ENCODE results near the gene MROH2A.

Gene MROH2A

DNA sequence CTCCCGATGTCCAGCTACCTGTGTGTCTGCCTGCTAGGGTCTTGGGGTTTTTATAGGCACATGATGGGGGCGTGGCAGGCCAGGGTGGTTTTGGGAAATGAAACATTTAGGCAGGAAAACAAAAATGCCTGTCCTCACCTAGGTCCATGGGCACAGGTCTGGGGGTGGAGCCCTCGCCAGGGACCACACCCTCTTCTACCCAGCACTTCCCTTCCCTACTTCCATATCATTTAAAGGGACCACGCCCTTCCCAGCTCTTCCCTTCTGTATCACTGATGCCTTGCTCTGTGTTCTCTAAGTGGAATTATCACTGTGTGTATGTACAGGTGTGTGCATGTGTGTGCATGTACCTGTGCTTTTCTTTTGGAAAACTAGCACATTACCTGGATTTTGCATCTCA is 11.7 kb upstream of the MROH2A start:
- DNase-seq: no peak

DNA sequence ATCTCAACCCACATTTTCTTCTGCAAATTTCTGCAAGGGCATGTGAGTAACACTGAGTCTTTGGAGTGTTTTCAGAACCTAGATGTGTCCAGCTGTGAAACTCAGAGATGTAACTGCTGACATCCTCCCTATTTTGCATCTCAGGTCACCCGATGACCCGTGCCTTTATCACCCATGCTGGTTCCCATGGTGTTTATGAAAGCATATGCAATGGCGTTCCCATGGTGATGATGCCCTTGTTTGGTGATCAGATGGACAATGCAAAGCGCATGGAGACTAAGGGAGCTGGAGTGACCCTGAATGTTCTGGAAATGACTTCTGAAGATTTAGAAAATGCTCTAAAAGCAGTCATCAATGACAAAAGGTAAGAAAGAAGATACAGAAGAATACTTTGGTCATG is 10.1 kb upstream of the MROH2A start:
- no peak for DNase-seq

DNA sequence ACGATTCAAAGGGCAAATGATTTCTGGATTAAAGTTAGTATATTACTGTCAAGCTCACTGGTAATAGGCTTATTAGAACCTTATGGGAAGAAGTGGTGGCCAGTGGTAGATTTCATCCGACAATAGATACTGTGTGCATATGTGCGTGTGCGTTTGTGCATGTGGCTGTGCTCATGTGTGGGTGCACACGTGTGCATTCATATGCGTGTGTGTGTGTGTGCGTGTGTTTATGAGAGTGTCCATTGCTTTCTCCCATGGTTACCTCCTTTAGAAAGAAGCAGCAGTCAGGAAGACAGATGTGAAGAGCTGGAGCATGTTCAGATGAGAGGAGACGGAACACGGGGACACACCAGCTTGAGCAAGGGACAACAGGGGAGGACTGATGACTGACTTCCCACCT is 8.9 kb upstream of the MROH2A start:
- DNase-seq: no peak

DNA sequence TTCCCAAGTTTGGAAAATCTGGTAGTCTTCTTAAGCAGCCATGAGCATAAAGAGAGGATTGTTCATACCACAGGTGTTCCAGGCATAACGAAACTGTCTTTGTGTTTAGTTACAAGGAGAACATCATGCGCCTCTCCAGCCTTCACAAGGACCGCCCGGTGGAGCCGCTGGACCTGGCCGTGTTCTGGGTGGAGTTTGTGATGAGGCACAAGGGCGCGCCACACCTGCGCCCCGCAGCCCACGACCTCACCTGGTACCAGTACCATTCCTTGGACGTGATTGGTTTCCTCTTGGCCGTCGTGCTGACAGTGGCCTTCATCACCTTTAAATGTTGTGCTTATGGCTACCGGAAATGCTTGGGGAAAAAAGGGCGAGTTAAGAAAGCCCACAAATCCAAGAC is 6.0 kb upstream of the MROH2A start:
- no peak for DNase-seq

DNA sequence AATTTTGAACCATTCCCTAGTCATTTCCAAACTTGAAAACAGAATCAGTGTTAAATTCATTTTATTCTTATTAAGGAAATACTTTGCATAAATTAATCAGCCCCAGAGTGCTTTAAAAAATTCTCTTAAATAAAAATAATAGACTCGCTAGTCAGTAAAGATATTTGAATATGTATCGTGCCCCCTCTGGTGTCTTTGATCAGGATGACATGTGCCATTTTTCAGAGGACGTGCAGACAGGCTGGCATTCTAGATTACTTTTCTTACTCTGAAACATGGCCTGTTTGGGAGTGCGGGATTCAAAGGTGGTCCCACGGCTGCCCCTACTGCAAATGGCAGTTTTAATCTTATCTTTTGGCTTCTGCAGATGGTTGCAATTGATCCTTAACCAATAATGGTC is 5.5 kb upstream of the MROH2A start:
- DNase-seq: no peak

DNA sequence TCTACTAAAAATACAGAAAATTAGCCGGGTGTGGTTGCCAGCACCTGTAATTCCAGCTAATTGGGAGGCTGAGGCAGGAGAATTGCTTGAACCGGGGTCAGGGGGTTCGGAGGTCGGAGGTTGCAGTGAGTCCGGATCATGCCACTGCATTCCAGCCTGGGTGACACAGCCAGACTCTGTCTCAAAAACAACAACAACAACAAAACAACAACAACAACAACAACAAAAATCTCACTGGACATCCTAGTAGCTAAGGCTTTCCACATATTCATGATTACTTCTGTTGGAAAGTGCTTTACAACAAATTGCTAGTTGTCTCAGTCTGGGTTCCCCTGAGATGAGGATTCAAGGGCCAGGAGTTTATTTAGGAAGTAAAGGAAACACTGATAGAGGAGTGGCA is 4.3 kb upstream of the MROH2A start:
- no peak for DNase-seq

DNA sequence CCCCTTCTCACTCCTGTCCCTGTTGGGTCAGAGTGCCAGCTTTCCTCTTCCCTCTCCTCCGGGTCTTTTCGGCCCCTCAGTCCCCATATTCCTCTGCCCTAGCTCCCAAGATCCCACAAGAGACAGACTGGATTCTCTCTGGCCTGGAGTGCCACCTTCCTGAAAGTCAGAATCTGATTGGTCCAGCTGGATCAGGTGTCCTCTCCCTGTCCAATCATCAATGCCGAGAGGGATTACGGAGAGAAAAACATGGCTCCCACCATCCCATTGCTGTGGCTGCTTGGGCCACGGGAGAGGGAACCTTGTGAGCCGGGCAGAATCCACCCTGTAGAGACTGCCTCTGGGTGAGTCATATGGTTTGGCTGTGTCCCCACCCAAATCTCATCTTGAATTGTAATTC is 2.7 kb upstream of the MROH2A start:
- no peak for DNase-seq

DNA sequence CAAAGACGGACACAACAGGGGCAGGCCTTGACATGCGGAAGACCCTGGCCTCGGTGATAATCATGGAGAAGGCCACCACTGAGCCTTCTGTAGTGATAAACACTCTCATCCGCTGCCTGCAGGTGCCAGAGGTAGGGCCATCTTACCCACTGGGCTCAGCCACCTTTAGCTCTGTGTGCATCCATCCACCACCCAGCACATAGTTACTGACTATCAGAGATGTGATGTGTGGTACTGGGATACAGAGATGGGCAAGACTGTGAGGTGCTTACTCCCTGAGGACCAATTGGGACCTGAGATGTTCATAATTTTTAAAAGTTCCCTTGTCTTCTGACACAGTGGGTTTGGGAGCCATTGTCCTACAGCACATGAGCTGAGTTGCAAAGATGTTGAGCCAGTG is 1.6 kb downstream of the MROH2A start:
- no peak for DNase-seq

DNA sequence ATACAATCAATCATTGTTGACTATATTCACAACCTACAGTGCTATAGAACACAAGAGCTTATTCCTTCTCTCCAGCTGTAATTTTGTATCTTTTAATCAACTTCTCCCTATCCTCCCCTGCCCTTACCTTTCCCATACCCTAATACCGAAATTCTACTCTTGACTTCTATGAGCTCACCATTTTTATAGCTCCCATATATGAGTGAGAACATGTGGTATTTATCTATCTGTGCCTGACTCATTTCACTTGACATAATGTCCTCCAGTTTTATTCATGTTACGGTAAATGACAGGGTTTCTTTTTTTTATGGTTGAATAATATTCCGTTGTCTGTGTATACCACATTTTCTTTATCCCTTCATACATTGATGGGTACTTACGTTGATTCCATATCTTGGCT is 2.6 kb downstream of the MROH2A start:
- no peak for DNase-seq

DNA sequence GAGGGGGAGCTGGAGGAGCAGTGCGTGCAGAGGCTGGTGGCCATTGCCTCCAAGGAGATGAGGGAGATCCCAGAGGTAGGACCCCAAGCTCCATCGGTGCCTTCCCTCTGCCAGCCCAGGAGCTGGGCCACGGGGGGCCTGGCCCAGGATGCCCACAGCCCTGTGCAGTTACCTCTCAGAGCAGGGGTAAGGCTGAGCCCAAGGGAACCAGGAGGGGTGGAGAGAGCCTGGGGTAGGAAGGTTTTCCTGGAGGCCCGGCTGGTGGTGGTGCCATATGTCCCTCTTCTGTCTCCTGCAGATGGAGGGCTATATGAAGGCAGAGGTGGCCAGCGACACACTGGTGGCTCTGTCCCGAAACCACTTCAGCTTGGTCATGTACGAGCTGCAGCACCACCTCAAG is 11.4 kb downstream of the MROH2A start:
- no peak for DNase-seq

DNA sequence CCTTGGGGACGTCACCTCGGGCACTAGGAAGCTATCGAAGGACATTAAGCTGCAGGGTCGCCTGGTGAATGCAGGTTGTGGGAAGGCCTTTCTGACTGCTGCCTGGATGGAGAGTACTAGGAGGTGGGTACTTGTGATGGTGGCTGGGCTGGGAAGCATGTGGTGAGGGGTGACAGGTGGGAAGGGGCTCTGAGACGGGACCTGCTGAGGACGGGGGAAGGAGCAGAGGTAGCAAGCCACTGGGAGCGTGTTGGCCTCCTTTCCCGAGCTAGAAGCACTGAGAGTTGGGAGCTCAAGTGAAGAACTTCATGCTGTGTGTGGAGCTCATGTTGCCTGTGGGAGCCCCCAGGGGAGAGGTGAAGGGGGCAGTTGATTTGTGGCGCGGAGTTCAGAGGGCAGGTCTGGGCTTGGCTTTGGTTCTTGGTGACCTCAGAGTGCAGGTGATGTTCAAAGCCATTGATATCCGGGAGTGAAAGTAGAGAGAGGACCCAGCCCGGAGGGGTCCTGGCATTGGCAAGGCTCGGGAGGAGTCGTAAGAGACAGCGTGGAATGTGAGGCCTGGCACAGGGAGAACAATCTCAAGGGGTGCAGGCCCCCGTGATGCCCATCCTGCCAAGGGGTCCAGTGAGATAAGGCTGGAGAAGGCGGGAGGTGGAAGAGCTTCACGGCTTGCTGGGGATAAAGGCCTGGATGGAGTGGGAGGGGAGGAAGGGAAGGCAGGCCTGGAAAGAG is 13.2 kb downstream of the MROH2A start:
- no peak for DNase-seq

DNA sequence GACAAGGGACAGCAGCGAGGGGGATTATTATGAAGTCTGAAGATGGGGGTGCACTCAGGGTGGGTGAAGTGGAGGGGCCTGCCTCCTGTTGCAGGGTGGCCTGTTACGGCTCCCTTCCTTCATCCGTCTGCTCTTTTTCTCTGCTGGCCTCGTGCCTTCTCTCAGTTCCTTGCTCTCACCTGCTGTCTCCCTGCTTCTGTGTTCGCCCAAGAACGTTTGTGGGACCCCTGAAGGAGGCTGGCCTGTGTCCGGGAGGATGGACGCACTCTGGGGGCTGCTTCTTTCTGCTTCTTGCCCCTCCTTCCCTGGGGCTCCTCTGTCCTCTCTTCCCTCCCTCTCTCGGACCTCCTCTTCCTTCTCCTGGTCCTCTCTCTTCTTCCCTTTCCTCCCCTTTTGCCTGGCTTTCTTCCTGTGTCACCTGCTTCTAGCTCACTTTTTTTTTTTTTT is 13.8 kb downstream of the MROH2A start:
- DNase-seq: no peak

DNA sequence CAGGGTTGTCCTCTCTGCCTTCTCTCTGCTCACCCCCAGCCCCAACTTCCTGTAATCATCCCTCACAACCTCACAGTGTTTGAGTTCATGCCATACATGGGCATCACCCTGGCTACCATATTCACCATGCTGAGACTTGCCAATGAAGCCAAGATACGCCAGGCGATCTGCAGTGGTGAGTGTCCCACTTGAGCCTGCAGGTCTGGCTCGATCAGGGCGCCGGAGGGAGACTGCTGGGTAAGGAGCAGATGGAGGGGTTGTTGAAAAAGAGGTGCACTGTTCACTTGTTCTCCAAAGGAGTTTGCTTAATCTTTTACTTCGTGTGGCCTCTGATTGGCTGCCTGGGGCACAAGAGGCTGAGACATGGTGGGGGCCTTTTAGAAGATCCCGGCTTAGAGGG is 14.6 kb downstream of the MROH2A start:
- no peak for DNase-seq

DNA sequence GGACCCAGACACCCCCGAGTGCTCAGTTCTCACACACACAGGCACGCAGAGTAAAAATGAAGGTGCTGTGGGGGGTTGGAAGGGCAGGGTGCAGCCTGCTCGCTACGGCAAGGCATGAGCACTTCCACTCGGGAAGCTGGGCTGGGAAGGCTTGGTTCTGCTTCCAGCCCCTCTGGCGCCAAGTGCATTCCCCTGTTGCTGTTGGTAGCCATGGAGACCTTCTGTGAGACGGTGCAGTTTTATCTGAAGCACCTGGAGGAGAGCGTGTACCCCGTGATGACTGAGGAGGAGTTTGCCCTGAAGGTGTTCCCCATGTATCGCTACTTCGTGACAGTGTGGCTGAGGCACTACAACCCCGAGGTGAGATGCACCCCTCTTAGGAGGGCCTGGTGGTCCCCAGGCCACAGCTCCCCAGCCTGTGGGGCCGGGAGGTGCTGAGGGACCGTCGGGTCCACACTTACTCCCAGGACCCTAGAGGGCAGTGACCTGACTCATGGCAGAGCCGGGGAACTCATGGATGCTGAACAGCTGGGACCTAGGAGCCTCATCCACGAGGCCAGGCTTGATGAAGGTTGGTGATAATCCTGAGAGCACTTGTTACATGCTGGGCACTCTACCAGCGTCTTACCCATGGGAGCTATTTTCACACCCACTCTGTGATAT is 15.5 kb downstream of the MROH2A start:
- DNase-seq: no peak

DNA sequence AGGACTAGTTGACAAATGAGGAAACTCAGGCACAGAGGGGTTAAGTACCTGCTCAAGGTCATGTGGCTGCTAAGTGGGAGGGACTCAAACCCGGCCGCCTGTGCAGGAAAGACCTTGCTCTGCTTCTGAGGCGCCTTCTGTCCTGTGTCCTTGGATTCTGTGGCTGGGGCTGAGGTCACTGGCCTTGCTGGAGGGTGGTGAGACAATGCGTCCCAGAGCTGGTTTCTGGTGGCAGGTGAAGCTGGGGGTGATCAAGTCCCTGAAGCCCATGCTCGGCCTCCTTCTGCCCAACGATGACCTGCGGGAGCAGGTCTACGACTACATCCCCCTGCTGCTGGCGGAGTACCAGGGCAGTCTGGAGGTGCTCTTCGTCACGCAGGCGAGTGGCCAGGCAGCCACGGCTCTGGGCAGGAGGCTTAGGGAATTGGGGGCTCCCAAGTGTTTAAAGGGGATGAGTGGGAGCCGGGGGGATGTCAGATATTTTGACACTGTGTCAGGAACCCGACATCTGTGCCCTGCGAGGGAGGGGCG is 16.1 kb downstream of the MROH2A start:
- no peak for DNase-seq

DNA sequence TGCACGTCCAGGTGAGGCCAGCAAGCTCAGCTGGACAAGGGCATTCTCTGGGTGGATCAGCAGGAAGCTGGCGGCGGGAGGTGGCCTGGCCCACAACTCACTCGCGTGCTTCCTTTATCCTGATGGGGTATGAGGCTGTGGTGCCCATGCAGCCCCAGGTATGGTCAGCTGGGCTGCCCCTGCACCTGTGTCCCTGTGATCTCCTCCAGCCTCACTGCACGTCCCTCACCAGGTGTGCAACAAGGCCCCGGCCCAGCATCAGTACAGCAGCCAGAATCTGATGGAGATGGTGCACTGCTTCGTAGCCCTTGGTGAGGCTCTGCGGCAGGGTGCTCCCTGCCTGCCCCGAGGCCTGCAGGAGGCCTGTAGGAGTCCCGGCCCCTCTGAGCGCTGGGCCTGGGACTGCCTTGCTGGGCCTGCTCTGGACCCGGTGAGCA is 17.6 kb downstream of the MROH2A start:
- no peak for DNase-seq

DNA sequence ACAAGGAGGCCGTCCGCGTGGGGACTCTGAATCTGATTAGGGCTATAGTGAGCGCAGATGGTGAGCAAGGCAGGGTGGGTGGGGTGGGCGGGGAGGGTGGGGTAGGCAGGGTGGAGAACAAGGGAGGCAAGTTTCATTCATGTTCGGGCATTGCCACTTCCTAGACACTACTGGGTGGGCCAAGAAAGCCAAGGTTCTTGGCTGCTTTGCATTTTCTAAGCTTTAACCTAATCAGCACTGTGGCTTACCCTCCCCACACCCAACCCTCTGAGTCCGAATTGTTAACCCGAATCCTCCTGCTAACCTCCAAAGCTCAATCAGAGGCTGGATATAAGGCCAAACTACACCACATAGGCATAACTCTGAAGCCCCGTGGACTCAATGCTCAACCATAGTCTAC is 18.1 kb downstream of the MROH2A start:
- DNase-seq: no peak

DNA sequence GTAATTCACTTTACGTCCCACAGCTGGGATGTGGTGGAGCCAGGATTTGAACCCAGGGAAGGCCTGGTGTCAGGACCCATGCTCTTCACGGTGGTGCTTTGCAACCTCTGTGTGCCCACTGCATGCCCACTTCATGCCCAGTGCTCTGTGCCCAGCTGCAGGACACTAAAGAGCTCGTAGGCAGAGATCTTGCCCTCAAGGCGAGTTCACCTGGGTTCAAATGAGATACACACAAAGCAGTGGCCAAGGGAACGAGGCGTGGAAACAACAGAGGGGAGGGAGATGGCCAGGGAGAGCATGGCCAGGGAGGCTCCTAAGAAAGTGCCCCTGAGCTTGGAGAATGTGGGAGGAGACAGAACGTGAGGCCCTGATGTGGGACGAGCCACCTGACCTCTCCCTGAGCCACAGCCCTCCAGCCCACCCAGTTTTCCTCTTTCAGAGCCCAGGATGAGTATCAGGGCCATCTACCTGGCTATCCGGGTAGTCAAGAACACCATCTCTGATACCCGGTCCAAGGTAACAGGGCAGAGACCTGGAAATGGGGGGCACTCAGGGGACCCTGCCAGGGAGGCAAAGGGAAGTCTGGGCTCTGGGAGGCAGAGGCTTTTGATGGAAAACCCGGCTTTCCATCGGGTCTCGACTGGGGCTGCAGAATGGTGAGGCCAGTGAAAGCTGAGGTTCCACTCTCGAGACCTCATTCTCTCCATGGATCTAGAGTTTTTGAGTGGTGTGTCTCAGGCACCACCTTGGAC is 20.4 kb downstream of the MROH2A start:
- no peak for DNase-seq

DNA sequence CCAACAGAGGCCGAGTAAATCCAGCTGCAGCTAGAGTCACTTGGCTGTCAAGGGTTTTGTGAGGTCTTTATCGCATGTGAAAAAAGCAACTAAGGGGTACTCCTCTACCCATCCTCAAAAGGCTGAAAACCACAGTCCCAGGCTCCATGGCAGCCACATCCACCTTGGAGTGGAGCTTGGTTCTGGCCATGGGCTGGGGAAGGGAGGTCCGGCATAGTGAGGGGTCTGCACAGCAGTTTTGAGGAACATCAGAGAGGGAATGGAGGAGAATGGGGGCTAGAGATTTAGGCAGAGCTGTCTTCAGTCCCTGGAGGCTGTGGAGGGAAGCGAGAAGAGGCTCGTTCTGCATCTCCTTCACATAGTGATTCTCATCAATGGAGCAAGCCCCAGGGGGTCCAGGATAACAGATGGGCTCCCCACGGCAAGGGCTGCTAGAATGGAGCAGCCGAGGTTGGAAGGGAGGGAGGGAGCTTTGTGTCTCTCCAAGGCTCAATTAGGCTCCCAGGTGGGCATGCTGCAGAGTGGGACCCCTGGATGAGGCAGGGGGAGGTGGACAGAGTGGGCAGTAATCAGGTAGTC is 21.0 kb downstream of the MROH2A start:
- no peak for DNase-seq

DNA sequence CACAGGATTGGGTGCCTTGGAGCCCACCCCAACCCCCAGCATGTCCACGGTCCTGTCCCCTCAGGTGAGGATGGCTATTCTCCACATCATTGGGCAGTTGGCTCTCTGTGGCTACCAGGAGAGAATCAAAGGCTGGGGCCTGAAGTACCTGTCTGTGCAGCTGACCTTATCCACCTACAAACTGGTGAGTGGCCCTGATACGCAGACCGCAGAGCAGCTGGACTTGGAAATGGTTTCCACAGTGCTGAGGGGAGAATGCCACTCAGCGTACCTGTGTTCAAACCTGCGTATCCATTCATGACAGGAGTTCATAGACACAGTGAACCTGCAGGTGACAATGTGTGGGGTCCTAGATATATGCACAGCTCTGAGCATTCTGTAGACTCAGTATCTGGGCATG is 21.6 kb downstream of the MROH2A start:
- no peak for DNase-seq

DNA sequence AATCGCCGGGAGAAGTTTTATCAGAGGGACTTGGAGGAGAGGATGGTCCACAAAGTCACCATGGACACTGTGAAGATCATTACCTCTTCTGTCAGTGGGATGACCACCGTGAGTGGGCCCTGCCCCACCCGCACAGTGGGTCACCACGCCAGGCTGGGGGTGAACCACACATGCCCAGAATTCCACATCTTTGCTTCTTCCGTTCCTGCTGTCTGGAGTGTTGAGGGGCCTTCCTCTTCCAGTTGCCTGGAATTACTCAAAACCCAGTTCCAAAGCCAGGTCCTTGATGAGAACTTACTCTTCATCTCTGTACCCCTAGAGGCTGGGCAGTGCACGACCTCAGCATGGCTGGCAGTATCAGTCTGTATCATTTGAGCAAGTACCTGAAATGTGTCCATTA is 22.1 kb downstream of the MROH2A start:
- DNase-seq: no peak

DNA sequence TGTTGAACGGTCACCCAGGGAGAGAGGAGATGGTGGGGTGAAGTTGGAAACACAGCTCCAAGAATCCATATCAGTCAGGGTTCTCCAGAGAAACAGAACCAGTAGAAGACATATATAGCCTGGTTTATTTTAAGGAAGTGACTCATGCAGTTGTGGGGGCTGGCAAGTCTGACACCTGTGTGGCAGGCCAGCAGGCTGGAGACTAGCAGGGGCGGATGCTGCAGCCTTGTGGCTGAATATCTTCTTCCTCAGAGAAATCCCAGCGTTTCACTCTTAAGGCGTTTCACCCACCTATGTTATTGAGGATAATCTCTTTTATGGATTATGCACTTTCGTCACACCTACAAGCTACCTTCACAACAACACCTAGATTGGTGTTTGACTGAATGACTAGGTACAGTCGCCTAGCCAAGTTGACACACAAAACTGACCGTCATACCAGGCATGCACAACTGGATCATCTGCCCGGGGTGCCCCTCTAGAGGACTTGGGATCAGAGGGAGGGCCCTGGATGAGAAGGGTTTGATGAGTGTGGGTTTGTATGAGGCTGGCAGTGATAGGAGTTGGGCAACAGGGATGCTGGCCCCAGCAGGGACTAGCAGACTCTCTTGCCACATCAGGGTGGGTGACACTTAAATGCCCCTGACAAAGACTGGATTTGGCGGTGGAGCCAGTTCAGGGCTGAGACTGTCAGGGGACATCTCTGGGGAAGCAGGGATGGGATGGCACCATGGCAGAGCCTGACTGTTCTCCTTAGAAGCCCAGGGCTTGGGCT is 23.4 kb downstream of the MROH2A start:
- no peak for DNase-seq

Measured in CD4-positive, alpha-beta T cell treated with Interleukin-4 for 4 hours (primary cell).